Naive thymus-derived CD4-positive, alpha-beta T cell (primary cell): Measurements from ENCODE around the gene ABR. TPM values are rescaled to one million over a fixed set of nuclear protein-coding genes. Genes with fewer than 3 reads are reported as not detected.

ENCODE experiments used
- ATAC-seq: fragments of 150-1000 bp; cut with Tn5 transposase; 2 replicates; pipeline ENCODE4 v1.10.0; 2021; ENCODE audit warnings: mild to moderate bottlenecking, moderate library complexity
- CTCF ChIA-PET: fragments of 350-600 bp; sonication (Branson Sonifier 250); formaldehyde crosslinking; loops from one replicate; lab custom pipeline; 2021; ENCODE audit warnings: antibody characterized with exemption; lab: Charles Lee
- POLR2A ChIA-PET: fragments of 350-600 bp; sonication (Branson Sonifier 250); formaldehyde crosslinking; loops from one replicate; lab custom pipeline; 2021; ENCODE audit warnings: antibody characterized with exemption, inconsistent platforms; lab: Charles Lee
- DNase-seq, 9 donors: peaks; one replicate each; pipeline versions ENCODE4 v3.0.0 to v3.0.0-alpha.2; 2020 to 2022; ENCODE audit warnings: mixed read lengths in 1 of 9
- H3K27ac ChIP-seq: one replicate; pipeline ENCODE4 v1.7.0; 2013; ENCODE audit warnings: mild to moderate bottlenecking, low read depth, low read length, moderate library complexity
- H3K27me3 ChIP-seq, 2 donors: one replicate each; pipeline ENCODE4 v1.7.0; 2013; ENCODE audit warnings: low read length in 2 of 2, mild to moderate bottlenecking in 2 of 2, moderate library complexity in 2 of 2; ENCODE audit not compliant: control insufficient read depth in 2 of 2, insufficient read depth in 2 of 2
- H3K36me3 ChIP-seq, 3 experiments: 1 replicate in 2 of 3; 2 replicates in 1 of 3; pipeline ENCODE4 v1.7.0; 2013; ENCODE audit warnings: low read length in 3 of 3, mild to moderate bottlenecking in 3 of 3, moderate library complexity in 1 of 3; ENCODE audit not compliant: insufficient read depth in 3 of 3, control insufficient read depth in 2 of 3
- H3K4me1 ChIP-seq, 2 donors: one replicate each; pipeline ENCODE4 v1.7.0; 2013; ENCODE audit warnings: low read length in 2 of 2, mild to moderate bottlenecking in 2 of 2, moderate library complexity in 1 of 2; ENCODE audit not compliant: control insufficient read depth in 2 of 2, insufficient read depth in 2 of 2
- H3K4me3 ChIP-seq: 2 replicates; pipeline ENCODE4 v1.7.0; 2013; ENCODE audit warnings: mild to moderate bottlenecking, low read length
- H3K9me3 ChIP-seq, 3 experiments: 1 replicate in 2 of 3; 2 replicates in 1 of 3; pipeline ENCODE4 v1.7.0; 2013; ENCODE audit warnings: low read length in 3 of 3; ENCODE audit not compliant: control insufficient read depth in 2 of 3
- H3K27ac Mint-ChIP-seq, 9 donors: one replicate each; pipeline ENCODE4 v1.8.0; 2020 to 2022; ENCODE audit warnings: mixed read lengths in 9 of 9, mild to moderate bottlenecking in 8 of 9, moderate library complexity in 5 of 9, inconsistent platforms in 2 of 9
- H3K27me3 Mint-ChIP-seq, 5 donors: one replicate each; pipeline ENCODE4 v1.8.0; 2021 to 2022; ENCODE audit warnings: mixed read lengths in 5 of 5, mild to moderate bottlenecking in 1 of 5
- H3K36me3 Mint-ChIP-seq, 5 donors: one replicate each; pipeline ENCODE4 v1.8.0; 2020 to 2022; ENCODE audit warnings: mixed read lengths in 5 of 5, mild to moderate bottlenecking in 3 of 5, inconsistent platforms in 1 of 5
- H3K4me1 Mint-ChIP-seq, 7 donors: one replicate each; pipeline ENCODE4 v1.8.0; 2020 to 2022; ENCODE audit warnings: mixed read lengths in 7 of 7, mild to moderate bottlenecking in 3 of 7, inconsistent platforms in 1 of 7
- H3K4me3 Mint-ChIP-seq, 10 donors: one replicate each; pipeline ENCODE4 v1.8.0; 2020 to 2022; ENCODE audit warnings: mild to moderate bottlenecking in 10 of 10, mixed read lengths in 10 of 10, moderate library complexity in 6 of 10, inconsistent platforms in 2 of 10
- H3K9me3 Mint-ChIP-seq, 11 donors: one replicate each; pipeline ENCODE4 v1.8.0; 2020 to 2022; ENCODE audit warnings: mixed read lengths in 11 of 11, mild to moderate bottlenecking in 4 of 11, inconsistent platforms in 1 of 11, moderate library complexity in 1 of 11
- intact Hi-C, 2 donors: fragments of 100-400 bp; cut with micrococcal nuclease; formaldehyde crosslinking; loops; one replicate each; pipeline ENCODE4 v1.15.1; 2023
- polyA plus RNA-seq, 2 donors: library from polyadenylated mRNA; unstranded; fragments of 300-500 nt; fragmentation: Illumina TruSeq; gene quantifications; one replicate each; pipeline ENCODE4 v1.2.3, GENCODE V29; 2021
- total RNA-seq, 6 experiments: library from RNA in 5 of 6; stranded (reverse) in 5 of 6; gene quantifications; 1 replicate in 5 of 6; 2 replicates in 1 of 6; pipeline ENCODE4 v1.2.3 and lab custom pipeline; 2021 to 2026

The ABR gene
- total and polyA plus RNA-seq, 7 experiments from 2014 or later = 13.1 to 152 (median 139) TPM

DNA sequence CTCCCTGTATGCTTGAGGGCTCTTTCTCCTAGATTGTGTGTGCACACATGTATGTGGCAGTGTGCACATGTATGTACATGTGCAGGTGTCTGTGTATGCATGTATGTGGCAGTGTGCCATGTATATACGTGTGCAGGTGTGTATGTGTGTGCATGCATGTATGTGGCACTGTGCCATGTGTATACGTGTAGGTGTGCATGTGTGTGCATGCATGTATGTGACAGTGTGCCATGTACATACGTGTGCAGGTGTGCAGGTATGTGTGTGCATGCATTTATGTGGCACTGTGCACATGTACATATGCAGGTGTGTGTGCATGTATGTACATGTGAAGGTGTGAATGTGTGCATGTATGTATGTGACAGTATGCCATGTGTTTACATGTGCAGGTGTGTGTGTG is 46.5 kb upstream of the ABR start:
- H3K27ac Mint-ChIP-seq = no peak overlapping the region

DNA sequence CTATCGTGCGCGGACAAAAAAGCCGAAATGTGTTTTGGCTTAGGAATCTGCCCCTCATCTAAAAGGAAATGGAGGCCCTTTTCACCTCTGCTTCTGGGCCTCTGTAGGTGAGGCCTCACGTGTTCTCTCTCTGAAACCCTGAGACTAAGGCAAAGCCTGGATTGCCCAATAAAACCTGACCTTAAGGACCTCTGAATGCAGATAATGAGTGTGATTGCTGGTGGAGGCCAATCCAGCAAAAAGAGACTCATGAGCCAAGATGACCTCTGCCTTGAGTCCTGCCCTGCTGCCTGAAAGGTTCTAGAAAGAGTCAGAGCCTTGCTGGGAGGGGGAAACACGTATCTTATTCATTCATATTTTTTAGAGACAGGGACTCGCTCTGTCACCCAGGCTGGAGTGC is 44.5 kb upstream of the ABR start:
- H3K4me3 Mint-ChIP-seq = no peak overlapping the region
- no peaks in the 10 kb centered on the region for H3K4me1 ChIP-seq
- no peak overlapping the region for H3K27ac Mint-ChIP-seq
- H3K9me3 ChIP-seq = no peaks in the 10 kb centered on the region
- DNase-seq = no peak
- peaks cover 0 to 2% (median 0%) of the 10 kb centered on the region in 11 donors for H3K9me3 Mint-ChIP-seq
- peaks cover 22 to 32% (median 27%) of the 10 kb centered on the region in 5 donors for H3K27me3 Mint-ChIP-seq
- no peaks in the 10 kb centered on the region for H3K27me3 ChIP-seq
- H3K27ac ChIP-seq = no peak overlapping the region
- no peaks in the 10 kb centered on the region for H3K36me3 ChIP-seq
- H3K4me1 Mint-ChIP-seq = peaks cover 6 to 11% (median 8%) of the 10 kb centered on the region in 7 donors
- H3K4me3 ChIP-seq = no peak overlapping the region
- CTCF ChIA-PET = no interaction called here
- no peak for ATAC-seq
- intact Hi-C loops = no loop called here
- POLR2A ChIA-PET = no interaction called here
- no peaks in the 10 kb centered on the region for H3K36me3 Mint-ChIP-seq

More for the DNA sequence above, 46.5 kb upstream of the ABR start:
- Histone ChIP-seq H3K4me3 (no peak overlapping the region), H3K27ac (no peak overlapping the region), H3K27me3 (peaks cover 0 to 6% of the 10 kb centered on the region in 2 donors), H3K9me3 (no peaks in the 10 kb centered on the region), H3K4me1 (peaks cover 0 to 7% of the 10 kb centered on the region in 2 donors), H3K36me3 (no peaks in the 10 kb centered on the region)
- ATAC-seq = no peak
- H3K4me1 Mint-ChIP-seq = peaks cover 10 to 17% (median 14%) of the 10 kb centered on the region in 7 donors
- DNase-seq = no peak
- CTCF ChIA-PET = no interaction called here
- POLR2A ChIA-PET = no interaction called here
- H3K9me3 Mint-ChIP-seq = peaks cover 0 to 2% (median 0%) of the 10 kb centered on the region in 11 donors
- H3K4me3 Mint-ChIP-seq = no peak overlapping the region
- peaks cover 28 to 47% (median 33%) of the 10 kb centered on the region in 5 donors for H3K27me3 Mint-ChIP-seq
- peaks cover 0 to 4% (median 0%) of the 10 kb centered on the region in 5 donors for H3K36me3 Mint-ChIP-seq
- intact Hi-C loops = no loop called here

DNA sequence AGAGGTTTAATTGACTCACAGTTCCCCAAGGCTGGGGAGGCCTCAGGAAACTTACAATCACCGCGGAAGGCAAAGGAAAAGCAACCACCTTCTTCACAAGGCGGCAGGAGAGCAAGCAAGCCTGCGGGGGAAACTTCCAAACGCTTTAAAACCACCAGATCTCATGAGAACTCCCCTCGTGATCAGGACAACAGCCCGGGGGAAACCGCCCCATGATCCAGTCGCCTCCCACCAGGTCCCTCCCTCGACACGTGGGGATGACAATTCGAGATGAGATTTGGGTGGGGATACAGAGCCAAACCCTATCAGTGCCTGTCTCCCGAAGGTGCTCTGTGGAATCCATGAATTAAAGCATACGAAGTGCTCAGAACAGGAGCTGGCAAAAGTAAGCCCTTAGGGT is 43.9 kb upstream of the ABR start:
- Mint-ChIP-seq H3K9me3 (peaks cover 0 to 2% (median 0%) of the 10 kb centered on the region in 11 donors), H3K4me3 (no peak overlapping the region), H3K36me3 (no peaks in the 10 kb centered on the region), H3K27me3 (peaks cover 22 to 35% (median 27%) of the 10 kb centered on the region in 5 donors), H3K4me1 (peaks cover 6 to 11% (median 8%) of the 10 kb centered on the region in 7 donors), H3K27ac (no peak overlapping the region)
- ChIA-PET CTCF (no interaction called here), POLR2A (no interaction called here)
- DNase-seq (no peak), ATAC-seq (no peak)
- no peaks in the 10 kb centered on the region for H3K27me3 ChIP-seq
- no peaks in the 10 kb centered on the region for H3K36me3 ChIP-seq
- intact Hi-C loops = no loop called here
- no peak overlapping the region for H3K27ac ChIP-seq
- no peaks in the 10 kb centered on the region for H3K9me3 ChIP-seq
- H3K4me3 ChIP-seq = no peak overlapping the region
- H3K4me1 ChIP-seq = no peaks in the 10 kb centered on the region

DNA sequence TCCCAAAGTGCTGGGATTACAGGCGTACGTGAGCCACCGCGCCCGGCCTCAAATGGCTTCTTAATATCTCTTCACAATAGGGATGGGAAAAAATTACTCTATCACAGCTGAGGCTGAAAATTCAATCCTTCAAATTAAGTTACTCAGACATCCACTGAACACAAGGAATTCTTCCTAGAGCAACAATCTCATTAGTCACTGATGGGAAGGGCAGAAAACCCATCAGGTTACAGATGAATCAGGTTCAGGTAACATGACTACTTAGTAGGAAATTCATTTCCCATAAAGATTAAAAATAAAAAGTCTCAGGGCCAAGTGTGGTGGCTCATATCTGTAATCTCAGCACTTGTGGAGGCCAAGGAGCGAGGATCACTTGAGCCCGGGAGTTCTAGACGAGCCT is 42.5 kb upstream of the ABR start:
- H3K4me3 ChIP-seq = no peak overlapping the region
- POLR2A ChIA-PET = interaction anchor here (0.6 kb wide), 1 partner anchor 16 kb away, joined by 4 read pairs; no protein-coding TSS in a partner anchor
- Mint-ChIP-seq H3K27me3 (peaks cover 11 to 26% (median 16%) of the 10 kb centered on the region in 5 donors), H3K27ac (no peak overlapping the region), H3K4me3 (no peak overlapping the region), H3K9me3 (no peaks in the 10 kb centered on the region), H3K4me1 (peaks cover 0 to 2% (median 0%) of the 10 kb centered on the region in 7 donors), H3K36me3 (no peaks in the 10 kb centered on the region)
- H3K36me3 ChIP-seq = no peaks in the 10 kb centered on the region
- CTCF ChIA-PET = no interaction called here
- H3K9me3 ChIP-seq = no peaks in the 10 kb centered on the region
- DNase-seq = no peak
- H3K27ac ChIP-seq = no peak overlapping the region
- H3K4me1 ChIP-seq = no peaks in the 10 kb centered on the region
- no peak for ATAC-seq
- intact Hi-C loops = no loop called here
- no peaks in the 10 kb centered on the region for H3K27me3 ChIP-seq

- Mint-ChIP-seq H3K27ac (no peak overlapping the region), H3K9me3 (no peaks in the 10 kb centered on the region), H3K36me3 (no peaks in the 10 kb centered on the region), H3K4me3 (no peak overlapping the region), H3K4me1 (peaks cover 0 to 2% (median 0%) of the 10 kb centered on the region in 7 donors), H3K27me3 (peaks cover 3 to 15% (median 12%) of the 10 kb centered on the region in 5 donors)
- Histone ChIP-seq H3K36me3 (no peaks in the 10 kb centered on the region), H3K27me3 (no peaks in the 10 kb centered on the region), H3K9me3 (no peaks in the 10 kb centered on the region), H3K4me3 (no peak overlapping the region), H3K27ac (no peak overlapping the region), H3K4me1 (no peaks in the 10 kb centered on the region)
- ChIA-PET POLR2A (no interaction called here), CTCF (interaction anchor here (1.5 kb wide), 1 partner anchor 8 kb away, joined by 4 read pairs; no protein-coding TSS in a partner anchor)
- ATAC-seq (no peak), DNase-seq (no peak)
- intact Hi-C loops = no loop called here
These were observed 41.4 kb upstream of the ABR start for GRCh38 chr17:1221209-1221608.

DNA sequence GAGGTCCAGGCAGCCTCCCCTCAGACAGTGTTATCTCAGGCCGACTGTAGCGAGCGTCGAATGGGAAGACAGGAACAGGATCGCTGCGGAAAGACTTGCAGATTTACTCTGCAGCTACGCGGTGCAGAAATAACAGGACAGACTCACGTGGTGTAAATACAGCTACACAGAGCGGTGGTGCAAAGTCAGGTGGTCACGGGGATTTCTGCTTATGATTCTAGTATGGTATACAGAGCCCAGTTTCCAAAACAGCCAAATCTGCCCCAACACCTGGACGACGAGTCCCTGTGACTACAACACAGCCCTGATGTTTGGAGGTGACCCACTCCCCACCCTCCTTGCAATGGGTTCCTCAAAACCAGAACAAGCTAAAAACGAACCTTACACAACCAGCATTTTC is 40.6 kb upstream of the ABR start:
- POLR2A ChIA-PET = interaction anchor here (0.5 to 0.6 kb wide), 2 partner anchors 68 to 272 kb away, joined by 3 read pairs; no protein-coding TSS in a partner anchor
- no peaks in the 10 kb centered on the region for H3K4me1 Mint-ChIP-seq
- no peak overlapping the region for H3K27ac ChIP-seq
- H3K4me3 ChIP-seq = no peak overlapping the region
- H3K9me3 ChIP-seq = no peaks in the 10 kb centered on the region
- H3K27me3 Mint-ChIP-seq = peaks cover 0 to 12% (median 9%) of the 10 kb centered on the region in 5 donors
- H3K4me3 Mint-ChIP-seq = no peak overlapping the region
- no peaks in the 10 kb centered on the region for H3K9me3 Mint-ChIP-seq
- no peak overlapping the region for H3K27ac Mint-ChIP-seq
- H3K36me3 ChIP-seq = no peaks in the 10 kb centered on the region
- no peaks in the 10 kb centered on the region for H3K36me3 Mint-ChIP-seq
- H3K4me1 ChIP-seq = no peaks in the 10 kb centered on the region
- H3K27me3 ChIP-seq = no peaks in the 10 kb centered on the region
- no peak for DNase-seq
- intact Hi-C loops = no loop called here
- CTCF ChIA-PET = interaction anchor here (1.5 kb wide), 1 partner anchor 9 kb away, joined by 4 read pairs; no protein-coding TSS in a partner anchor
- ATAC-seq = no peak

- Histone ChIP-seq H3K9me3 (no peaks in the 10 kb centered on the region), H3K27ac (no peak overlapping the region), H3K27me3 (no peaks in the 10 kb centered on the region), H3K4me3 (no peak overlapping the region), H3K4me1 (no peaks in the 10 kb centered on the region), H3K36me3 (no peaks in the 10 kb centered on the region)
- no peak for DNase-seq
- Mint-ChIP-seq H3K27ac (no peak overlapping the region), H3K9me3 (no peaks in the 10 kb centered on the region), H3K4me1 (peaks cover 0 to 3% (median 0%) of the 10 kb centered on the region in 7 donors), H3K36me3 (no peaks in the 10 kb centered on the region), H3K4me3 (no peak overlapping the region), H3K27me3 (peaks cover 0 to 10% (median 5%) of the 10 kb centered on the region in 5 donors)
- ChIA-PET CTCF (no interaction called here), POLR2A (no interaction called here)
- ATAC-seq = no peak
- intact Hi-C loops = no loop called here
These were observed 37.3 kb upstream of the ABR start for GRCh38 chr17:1217089-1217385.
